GM21447 (cell line): Measurements from ENCODE around the gene SERPING1.
A peak's percentile ranks its signal among the peaks of the same experiment; 100 is the strongest.

Experiments used
- ATAC-seq: cut with Tn5 transposase; IDR thresholded peaks from one replicate; pipeline ENCODE4 v1.9.1; 2021; ENCODE audit not compliant: unreplicated experiment

SERPING1 gene

DNA sequence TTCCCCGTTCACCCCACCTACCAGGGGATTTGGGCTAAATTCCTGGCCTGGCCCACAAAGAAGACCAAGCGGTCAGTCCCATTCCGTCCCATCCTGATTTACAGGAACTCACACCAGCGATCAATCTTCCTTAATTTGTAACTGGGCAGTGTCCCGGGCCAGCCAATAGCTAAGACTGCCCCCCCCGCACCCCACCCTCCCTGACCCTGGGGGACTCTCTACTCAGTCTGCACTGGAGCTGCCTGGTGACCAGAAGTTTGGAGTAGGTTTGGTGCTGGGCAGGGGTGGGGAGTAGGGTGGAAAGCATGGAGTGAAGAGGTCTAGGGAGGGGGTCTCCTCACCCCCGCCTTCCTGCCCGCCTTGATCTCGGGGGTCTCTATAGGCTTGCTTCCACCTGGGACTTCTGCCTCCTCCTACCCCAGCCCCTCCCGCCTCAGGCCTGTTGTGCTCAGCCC is at the start of gene SERPING1:
Gene SERPING1 (plus strand): TSS at position 225 of the 455 bp plus-strand sequence. CDS start 586 bp downstream, outside the sequence.
- no peak for ATAC-seq

DNA sequence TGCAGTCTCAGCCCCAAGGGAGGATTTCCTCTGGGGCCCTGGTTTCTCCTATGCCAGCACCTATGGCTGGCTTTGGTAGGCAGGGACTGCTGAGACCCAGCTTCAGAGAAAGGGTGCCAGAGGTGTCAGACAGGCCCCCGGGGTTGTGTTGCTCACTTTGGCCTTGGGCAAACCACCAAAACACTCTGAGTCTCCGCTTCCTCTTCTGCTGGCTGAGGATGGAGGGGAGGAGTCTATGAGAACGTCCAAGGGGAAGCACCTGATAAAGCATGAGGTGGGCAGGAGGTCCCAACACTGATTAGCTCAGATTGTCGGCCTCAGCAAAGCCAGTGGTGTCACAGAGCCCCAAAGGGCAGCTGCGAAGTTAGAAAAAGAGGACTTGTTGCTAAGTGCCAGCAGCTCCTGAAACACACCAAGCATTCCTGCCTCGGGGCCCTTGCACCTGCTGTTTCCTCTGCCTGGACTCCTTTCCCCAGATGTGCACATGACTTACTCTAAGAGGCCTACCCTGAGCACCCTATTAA is 49.6 kb upstream of the SERPING1 start:
- peak; percentile 92 for ATAC-seq

DNA sequence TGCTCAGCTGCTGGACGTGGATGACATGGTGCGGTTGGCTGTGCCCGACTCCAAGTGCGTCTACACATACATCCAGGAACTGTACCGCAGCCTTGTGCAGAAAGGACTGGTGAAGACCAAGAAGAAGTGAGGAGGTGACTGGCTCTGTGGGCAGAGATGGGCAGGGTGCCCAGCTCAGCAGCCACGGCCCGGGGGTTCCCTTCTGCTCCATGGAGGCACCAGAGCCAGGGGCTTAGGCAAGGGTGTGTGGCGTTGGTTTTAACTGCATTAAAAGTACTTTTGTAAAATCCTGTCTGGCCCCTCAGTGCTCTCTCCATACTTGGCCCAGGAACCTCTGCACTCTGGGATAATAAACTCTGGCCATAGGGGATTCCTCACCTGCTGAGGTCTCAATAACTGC is 47.5 kb upstream of the SERPING1 start:
- ATAC-seq = no peak

DNA sequence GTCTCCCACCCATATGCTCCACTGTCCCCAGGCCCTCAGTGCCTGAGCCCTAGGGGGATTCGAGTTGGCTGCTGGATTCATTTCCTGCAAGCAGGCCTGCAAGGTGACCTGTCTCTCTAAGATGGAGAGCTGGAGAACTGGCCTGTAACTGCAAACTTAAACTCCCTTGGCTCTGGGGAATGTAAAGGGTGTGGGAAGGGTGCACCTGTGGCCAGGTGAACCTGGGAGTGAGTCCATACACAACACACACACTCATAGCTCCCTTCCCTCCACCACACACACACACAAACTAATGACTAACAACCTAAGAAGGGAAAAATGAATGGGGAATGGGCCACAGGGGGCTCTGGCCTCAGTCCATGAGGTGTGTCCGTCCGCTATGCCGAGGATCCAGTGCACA is 45.5 kb upstream of the SERPING1 start:
- no peak for ATAC-seq

DNA sequence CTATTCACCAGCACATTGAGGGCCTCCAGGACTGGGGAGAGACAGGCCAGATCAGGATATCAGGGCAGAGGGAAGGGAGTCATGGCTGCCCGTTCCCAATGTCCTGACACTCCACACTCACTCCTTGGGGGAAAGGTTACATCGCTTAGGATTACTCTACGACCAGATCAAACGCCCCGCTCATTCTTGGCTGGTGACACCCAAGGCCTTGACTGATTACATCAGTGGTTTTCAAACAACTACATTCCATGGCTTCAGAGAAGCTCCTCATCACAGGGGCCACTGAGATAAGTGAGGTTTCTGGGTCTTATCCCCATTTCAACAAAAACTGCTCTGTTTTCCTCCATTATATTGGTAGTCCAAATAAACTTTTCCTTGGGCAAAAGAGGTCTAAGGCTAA is 45.0 kb upstream of the SERPING1 start:
- no peak for ATAC-seq

DNA sequence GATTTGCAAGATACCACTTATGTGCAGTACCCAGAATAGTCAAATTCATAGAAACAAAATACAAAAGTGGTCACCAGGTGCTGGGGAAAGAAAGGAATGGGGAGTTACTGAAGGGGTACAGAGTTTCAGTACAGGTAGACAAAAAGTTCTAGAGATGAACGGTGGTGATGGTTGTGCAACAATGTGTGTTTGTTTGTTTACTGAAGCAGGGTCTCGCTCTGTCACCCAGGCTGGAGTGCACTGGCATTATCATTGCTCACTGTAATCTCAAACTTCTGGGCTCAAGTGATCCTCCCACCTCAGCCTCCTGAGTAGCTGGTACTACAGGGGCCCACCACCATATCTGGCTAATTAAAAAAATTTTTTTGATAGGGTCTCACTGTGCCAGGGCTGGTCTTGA is 42.1 kb upstream of the SERPING1 start:
- ATAC-seq = no peak

DNA sequence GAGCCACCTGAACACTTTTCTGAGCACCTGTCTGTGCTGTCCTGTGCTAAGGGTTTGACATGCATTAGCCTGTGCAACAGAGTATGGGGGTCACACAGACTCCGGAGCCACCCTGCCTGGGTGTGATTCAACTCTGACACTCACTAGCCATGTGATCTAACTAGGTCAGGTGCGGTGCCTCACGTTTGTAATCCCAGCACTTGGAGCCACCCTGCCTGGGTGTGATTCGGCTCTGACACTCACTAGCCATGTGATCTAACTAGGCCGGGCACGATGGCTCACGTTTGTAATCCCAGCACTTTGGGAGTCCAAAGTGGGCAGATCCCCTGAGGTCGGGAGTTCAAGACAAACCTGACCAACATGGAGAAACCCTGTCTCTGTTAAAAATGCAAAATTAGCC is 41.4 kb upstream of the SERPING1 start:
- ATAC-seq = no peak

DNA sequence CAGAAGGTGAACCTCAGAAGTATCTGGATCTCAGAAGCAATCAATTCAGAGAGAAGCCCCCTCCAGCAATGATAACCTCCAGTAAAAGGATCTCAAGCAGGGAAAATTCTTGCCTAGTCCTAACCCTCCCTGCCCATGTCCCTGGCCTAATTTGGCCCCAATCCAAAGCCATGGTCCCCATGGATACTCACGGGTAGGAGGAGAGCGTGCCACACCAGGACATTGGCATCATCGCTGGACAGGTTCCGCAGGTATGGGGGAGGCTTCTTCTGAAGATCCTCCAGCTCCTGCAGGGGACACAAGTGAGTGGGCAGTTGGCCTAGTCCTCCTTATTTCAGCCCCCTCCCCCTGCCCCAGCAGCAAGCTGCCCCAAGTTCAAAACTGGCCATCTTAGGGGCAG is 37.3 kb upstream of the SERPING1 start:
- ATAC-seq = no peak

DNA sequence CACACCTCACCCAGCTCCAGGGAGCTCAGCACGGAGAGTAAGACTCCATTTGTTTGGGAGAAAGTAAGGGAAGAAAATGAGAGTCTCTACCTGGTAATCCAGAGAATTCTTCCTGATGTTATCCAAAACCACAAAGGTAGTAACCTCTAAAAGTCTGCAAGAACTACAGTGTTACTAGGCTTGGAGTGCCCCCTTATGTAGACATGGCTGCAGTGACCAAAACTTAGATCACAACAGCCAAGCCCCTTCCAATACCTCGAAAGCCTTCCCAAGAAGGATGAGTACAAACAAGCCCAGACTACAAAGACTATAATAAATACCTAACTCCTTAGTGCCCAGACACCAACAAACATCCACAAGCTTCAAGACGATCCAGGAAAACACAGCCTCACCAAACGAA is 34.9 kb upstream of the SERPING1 start:
- ATAC-seq = no peak

DNA sequence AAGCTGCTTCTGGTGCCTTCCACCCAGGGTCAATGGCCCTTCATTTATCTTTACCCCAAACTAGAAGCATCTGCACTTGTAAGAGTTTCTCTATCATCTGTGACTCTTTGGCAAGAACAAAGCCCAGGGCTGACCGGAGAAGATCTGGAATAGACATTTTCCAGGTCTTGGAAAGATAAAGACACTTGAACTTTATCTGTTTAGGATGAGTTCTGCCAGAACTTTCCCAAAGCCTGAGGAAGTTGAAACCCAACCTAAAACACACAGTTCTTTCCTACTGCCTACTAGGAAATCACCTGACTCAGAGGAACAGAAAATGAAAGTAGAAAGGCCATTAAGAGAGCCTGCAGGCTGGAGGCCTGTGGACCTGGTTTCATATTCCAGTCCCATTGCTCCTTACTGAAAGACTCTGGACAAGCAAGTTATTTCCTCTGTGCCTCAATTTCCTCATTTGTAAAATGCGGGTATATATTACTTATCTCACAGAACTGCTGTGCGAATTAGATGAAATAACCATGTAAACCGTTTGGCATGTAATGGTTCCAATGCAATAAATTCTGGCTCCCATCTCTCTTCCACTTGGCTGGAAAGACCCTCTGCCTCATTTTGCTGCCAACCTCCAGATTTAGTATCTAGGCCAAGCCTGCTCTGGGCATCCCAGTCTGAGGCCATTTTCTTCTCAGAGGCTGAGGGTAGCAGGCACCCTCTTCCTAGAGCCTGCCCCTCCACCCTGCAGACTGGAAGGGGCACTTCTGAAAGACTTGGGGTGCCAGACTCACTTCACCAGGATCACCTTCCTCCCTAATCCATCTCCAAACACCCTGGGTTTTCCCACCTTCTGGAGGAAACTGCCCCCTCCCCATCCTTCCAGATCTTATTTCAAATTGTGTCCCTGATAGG is 31.2 kb upstream of the SERPING1 start:
- peak; percentile 65 for ATAC-seq

DNA sequence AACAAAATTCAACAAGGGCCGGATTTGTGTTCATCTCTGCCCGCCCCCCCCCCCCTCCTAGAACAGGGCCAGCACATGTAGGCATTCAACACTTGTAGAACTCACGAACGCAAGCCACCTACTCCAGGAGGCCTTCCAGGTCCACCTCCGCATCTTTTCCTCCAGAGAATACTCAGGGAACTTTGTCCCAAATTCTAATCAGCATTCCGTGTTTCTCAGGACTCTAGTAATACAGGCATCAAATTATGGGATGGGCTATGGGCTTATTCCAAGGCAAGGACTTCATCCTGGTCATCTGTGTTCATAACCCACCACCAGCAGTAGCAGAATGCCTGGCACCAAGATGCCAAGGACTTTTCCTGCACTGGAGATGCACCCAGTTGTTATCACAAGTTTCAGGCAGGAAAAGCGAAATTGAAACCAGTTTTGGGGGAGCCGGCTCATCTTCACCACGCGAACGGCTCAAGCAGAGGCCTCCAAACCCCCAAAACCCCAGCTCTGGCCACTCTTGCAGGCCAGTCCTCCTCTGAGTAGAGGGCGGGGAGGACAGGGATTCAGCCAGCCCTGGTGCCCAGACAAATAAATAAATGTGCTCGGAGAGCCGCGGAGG is 30.5 kb upstream of the SERPING1 start:
- peak; percentile 10 for ATAC-seq

DNA sequence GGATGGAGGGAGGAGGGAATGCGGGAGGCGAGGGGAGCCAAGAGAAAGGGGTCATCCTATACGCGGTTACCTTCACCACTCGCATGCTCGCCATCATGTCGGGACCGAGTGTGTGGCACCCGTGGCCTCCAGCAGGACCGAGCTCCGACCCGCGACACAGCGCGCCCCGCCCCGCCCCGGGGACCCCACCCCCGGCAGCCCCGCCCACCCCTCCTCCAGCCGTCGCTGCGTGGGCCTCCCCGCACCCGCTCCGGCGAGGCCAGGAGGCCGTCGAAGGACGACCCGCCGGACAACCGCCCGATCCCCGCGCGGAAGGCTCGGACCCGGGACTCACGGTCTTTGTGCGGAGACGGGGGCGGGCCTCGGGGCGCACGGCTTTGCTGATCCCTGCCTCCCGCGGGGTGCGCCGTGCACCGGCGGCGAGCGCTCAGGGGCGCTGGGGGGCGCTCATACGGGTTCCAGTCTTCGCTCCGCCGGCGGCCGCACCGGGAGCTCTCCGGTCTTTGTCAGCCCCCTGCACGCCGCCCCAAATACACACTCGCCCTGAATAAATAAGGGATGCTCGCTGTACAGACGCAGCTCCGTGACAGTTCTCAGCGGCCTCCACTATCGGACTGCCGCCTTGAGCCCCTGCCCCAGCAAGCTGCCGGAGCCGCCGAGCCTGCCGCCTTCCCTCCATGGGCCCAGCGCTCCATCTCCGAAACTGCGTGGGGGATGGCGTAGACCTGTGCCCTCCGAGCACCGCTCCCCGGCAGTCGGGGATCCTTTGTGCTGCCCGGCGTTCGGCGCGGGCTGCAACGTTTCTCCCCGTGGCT is 29.8 kb upstream of the SERPING1 start, which contains the start of gene UBE2L6:
Gene UBE2L6 (minus strand): TSS at position 158 of the 815 bp plus-strand sequence. CDS start 61 bp downstream, at position 97.
- ATAC-seq = peak; percentile 47

DNA sequence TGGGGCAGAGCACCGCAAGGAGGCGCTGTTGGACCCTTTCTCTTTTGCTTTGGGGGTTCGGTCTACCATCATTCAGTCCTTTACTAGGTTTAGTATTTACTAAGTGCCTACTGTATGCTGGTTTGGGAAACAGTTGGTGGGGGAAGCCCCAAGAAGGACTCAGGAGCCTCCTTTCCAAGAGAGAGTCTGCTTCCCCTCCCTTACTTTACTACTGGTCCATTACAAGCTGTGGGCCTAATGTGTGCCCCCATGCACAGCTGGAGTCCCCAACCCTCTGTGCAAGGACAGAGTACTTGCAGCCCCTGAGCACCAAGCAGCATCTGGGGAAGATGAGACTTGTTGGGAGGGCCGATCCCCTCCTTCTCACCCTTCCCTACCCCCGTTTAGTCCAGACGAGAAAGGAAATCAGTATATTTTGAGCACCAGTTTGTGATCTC is 29.1 kb upstream of the SERPING1 start:
- ATAC-seq = peak; percentile 55

DNA sequence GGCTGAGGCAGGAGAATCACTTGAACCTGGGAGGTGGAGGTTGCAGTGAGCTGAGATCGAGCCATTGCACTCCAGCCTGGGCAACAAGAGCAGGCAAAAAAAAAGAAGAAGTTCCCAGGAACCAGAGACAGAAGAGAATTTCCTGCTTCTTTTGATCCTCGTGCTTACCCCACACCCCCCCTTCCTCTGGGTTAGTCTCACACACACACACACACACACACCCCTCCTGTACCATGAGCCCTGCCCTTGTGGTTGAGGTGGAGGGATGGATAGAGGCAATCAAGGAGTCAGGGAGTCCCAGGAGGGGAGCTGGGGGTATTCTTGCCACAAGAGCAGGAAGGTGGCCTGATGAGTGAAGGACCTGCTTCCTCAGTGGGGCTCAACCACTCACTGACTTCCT is 25.9 kb upstream of the SERPING1 start:
- no peak for ATAC-seq

DNA sequence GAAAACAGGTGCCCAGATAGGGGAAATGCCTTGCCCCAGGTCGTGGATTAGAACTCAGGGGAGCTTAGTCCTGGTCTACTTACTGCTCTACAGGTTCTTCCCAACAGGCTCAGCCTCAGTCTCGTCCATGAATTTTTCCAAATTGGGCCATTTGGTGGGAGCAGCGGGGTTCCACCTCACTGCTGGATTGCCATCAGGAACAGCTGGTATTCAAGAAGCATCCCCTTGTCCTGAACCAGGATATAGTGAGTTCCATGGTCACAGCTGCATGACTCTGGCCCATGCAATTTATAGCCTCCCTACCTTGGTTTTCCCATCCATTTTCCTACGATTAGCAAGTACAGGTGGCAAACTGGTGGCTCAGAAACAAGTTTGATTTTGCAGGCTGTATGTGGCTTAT is 23.4 kb upstream of the SERPING1 start:
- no peak for ATAC-seq

DNA sequence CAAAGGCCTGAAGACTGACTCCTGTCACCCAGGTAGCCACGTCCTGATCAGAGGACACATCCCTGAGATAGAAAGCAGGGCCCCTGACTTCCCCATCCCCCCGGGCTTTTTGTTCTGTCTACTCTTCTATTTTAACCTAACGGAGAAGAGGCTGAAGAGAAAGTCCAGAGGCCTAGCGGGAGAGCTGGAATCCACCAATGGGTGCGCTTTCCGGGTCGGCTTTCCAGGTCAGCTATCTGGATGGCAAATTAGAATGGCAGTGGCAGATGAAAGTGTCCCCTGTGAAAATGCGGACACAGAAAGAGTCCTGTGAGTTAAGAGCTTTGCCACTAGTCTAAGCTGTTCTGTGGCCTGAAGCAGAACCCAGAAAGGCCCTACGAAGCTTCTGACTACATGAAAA is 13.1 kb upstream of the SERPING1 start:
- no peak for ATAC-seq

DNA sequence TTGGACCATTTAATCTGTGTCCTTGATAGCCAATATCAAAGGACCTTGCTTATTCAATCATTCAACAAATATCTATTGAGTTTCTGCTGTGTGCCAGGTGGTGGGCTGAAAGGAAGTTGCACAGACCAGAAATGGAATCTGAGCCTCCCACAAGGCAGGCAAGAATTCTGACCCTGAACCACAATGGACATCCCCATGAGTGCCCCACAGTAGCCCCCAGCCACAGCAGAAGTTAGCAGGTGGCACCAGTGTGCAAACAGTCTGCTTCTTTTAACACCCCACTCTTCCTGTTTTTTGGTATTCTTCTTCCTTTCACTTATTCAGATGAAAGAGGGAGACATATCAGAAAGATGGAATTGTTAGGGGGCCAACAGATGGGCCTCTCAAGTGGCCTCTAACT is 12.2 kb upstream of the SERPING1 start:
- ATAC-seq = no peak

DNA sequence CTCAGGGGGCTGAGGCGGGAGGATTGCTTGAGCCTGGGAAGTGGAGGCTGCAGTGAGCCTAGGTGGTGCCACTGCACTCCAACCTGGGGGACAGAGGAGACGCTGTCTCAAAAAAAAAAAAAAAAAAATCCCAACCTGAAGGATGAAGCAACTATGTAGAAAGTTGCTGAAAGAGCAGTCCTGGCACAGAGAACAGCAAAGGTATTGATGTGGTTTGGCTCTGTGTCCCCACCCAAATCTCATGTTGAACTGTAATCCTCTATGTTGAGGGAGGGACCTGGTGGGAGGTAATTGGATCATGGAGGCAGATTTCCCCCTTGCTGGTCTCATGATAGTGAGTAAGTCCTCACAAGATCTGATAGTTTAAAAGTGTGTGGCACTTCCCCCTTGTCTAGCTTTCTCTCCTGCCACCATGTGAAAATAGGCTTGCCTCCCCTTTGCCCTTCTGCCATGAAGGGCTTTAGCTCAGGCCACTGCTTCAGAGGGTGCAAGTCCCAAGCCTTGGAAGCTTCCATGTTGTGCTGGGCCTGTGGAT is 10.7 kb upstream of the SERPING1 start:
- ATAC-seq = no peak

DNA sequence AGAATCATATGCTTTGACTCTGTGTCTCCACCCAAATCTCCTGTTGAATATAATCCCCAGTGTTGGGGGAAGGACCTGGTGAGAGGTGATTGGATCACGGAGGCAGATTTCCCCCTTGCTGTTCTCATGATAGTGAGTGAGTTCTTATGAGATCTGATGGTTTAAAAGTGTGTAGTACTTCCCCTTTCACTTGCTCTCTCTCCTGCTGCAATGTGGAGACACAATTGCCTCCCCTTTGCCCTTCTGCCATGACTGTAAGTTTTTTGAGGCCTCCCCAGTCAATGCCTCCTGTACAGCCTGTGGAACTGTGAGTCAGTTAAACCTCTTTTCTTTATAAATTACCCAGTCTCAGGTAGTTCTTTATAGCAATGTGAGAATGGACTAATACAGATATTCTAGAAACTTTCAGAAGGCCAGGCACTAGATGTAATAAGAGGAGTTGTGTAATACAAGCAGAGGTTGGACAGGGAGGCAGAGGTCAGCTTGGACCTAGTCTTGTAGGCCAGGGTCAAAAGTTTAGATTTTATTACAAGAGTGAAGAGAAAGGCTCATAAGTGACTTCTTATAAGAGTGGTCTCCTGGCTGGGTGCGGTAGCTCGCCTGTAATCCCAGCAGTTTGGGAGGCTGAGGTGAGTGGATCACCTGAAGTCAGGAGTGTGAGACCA is 9.3 kb upstream of the SERPING1 start:
- ATAC-seq = no peak

DNA sequence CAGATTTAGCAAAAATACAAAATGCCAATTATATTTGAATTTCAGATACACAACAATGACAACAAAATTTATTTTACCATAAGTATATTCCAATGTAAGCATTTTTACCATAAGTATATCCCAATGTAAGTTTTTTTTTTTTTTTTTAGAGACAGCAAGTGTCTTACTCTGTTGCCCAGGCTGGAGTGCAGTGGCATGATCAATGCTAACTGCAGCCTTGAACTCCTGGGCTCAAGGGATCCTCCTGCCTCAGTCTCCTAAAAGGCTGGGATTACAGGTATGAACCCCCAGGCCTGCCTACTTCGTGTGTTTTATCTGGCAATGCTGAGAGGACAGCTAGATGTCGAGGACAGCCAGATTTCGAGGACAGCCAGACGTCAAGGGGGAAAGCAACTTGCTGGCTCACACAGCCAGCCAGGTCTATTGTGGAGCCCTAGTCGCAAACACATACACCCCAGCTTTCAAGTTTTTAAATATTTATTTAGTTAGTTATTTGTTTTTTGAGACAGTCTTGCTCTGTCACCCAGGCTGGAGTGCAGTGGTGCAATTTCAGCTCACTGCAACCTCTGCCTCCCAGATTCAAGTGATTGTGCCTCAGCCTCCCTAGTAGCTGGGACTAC is 1.1 kb upstream of the SERPING1 start:
- ATAC-seq = no peak
